Transverse colon (tissue), 4 donors: ENCODE results near the gene SYNPO2.

ENCODE experiments used
- CTCF ChIP-seq, 5 experiments: fragments of 200-600 bp in 3 of 5; fragments of 450-650 bp in 2 of 5; sonication (generic) in 3 of 5; IDR thresholded peaks; 1 replicate in 2 of 5; 2 replicates in 3 of 5; pipeline ENCODE4 v1.5.1; 2016 to 2017; ENCODE audit warnings: antibody characterized with exemption in 5 of 5, inconsistent platforms in 3 of 5, mild to moderate bottlenecking in 2 of 5, moderate library complexity in 1 of 5
- EP300 ChIP-seq: sonication (generic); formaldehyde crosslinking; IDR thresholded peaks from one replicate; pipeline ENCODE4 v1.6.1; 2017; ENCODE audit warnings: antibody characterized with exemption, low read depth
- POLR2AphosphoS5 ChIP-seq, 3 donors: sonication (generic); formaldehyde crosslinking; IDR thresholded peaks; one replicate each; pipeline ENCODE4 v1.6.1; 2016; ENCODE audit warnings: antibody characterized with exemption in 3 of 3

- TF ChIP-seq CTCF (IDR thresholded peaks at IDR 0.05) (no peak), EP300 (no peak), POLR2AphosphoS5 (IDR thresholded peaks at IDR 0.05) (no peak)
Measured at GRCh38 chr4:119040261-119040660, 151.6 kb downstream of the SYNPO2 start.
